Measurements from ENCODE around the gene CNTN2.

The CNTN2 gene

DNA sequence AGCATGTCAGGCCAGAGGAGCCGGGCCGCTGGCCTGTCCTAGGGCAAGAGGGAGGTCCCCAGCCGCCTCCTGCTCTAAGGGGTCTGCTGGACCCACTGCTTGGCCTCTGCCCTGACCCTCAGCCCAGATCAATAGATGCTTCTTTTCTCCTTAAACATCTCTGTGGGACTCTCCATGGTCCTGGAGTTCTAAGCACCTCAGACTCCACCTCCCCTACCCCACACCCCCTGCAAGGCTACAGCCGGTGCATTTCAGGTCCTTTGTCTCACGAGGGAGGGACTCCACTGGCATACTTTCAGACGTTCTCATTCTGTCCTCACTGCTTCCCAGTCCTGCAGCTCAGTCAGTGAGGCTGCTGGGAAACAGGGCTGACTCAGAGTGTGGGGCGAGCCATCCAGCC is 11.0 kb downstream of the CNTN2 start:
- DNase-seq (ENCODE audit: low spot score), result no peak

DNA sequence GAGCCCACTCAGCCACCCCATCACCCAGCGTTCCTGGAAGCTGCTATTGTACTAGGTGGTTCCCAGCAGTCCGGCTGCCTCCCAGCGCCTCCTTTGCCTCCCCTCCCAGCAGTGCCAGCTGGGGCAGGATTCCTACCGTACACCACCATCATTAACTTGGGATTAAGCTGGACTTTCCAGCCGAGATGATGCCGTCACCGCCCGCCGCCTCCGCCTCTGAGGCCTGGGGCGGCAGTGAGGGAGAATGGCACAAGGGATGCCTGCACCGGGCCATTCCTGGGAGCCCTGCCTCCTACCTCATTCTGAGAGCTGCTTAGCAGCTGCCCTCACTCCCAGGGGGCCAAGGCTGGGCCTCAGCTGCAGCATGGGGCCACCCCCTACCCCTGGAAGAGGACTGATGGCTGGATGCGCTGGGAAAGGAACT is 13.2 kb downstream of the CNTN2 start:
- no peak for DNase-seq (ENCODE audit: low spot score)

GRCh38 chr1:205056956-205057568 is 14.1 kb downstream of the CNTN2 start:
- no peak for DNase-seq (ENCODE audit: low spot score)

DNA sequence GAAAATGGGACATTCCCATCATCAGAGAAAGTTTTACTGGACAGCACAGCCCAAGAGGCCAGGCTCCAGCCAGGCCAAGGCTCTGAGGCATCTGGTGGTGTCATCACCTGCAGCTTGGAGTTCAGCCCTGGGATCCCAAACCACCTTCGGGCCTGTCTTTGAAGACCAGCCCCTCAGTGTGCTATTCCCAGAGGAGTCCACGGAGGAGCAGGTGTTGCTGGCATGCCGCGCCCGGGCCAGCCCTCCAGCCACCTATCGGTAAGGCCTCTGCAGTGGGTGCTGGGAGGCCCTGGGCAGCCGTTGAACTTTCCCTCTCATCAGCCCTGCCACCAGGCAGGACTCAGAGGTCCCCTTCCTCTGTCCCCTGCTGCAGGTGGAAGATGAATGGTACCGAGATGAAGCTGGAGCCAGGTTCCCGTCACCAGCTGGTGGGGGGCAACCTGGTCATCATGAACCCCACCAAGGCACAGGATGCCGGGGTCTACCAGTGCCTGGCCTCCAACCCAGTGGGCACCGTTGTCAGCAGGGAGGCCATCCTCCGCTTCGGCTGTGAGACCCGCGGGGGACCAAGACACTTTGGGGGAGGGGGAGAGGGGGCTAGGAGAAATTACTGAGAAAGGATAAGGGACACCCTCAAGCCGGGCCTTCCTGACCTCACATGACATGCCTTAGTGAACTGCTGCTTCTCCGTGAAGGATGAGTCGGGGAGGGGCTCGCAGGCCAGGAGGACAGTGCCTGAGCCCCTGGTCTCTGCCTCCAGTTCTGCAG is 15.0 kb downstream of the CNTN2 start:
- no peak for DNase-seq (ENCODE audit: low spot score)

GRCh38 chr1:205058853-205059252 is 15.8 kb downstream of the CNTN2 start:
- no peak for DNase-seq (ENCODE audit: low spot score)

DNA sequence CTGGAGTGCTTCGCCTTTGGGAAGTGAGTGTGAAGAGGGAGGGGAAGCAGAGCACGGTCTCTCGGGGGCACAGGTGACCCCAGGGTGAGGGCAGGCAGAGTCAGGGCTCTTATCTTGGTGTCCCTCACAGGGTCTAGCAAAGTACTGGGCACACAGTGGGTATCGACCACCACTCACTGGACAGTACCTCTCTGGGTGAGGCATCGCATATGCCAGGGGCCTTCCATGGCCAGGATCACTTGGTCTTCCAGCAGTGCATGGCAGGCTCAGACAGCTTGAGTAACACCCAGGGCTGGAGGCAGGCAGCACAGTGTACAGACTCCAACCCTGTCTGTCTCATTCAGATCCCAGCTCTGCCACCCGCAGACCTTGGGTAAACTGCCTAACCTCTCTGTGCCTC is 16.6 kb downstream of the CNTN2 start:
- DNase-seq (ENCODE audit: low spot score), result no peak

DNA sequence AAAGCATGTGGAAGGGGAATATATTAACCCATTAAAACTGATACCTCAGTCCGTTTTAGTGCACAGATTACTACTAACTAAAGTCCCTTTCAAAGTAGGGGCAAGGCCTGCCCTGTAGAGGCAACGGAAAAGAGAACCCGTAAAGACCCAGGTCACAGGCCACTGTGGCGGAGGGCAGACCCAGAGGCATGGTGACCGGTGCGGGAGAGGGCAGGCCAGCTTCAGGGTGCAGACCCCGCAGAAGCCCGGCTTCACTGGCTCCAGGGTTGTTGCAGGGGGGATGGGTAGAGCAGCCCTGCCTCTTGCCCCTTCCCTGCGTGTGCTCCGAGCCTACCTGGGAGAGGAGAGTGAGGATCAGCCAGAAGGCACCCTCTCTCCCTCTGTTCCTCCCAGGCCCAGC is 17.7 kb downstream of the CNTN2 start:
- DNase-seq (ENCODE audit: low spot score), result no peak

- DNase-seq (ENCODE audit: low spot score), result no peak
Observed at GRCh38 chr1:205061227-205061626, 18.2 kb downstream of the CNTN2 start.

DNA sequence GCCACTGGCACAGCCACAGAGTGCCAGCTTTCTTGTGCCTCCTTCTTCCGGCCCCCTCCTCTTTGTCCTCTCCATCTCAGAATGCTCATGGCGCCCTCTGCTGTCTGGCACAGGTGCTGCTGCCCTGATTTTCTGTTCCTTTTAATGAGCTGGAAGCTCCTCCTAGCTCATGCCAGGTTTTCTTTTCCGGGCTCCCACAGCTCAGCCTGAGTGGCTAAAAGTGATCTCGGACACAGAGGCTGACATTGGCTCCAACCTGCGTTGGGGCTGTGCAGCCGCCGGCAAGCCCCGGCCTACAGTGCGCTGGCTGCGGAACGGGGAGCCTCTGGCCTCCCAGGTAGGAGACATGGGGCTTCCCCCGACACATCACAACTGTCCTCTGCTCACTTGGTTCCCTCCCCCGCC is 18.7 kb downstream of the CNTN2 start:
- DNase-seq (ENCODE audit: low spot score), result peak; percentile 60

- DNase-seq (ENCODE audit: low spot score), result no peak
Observed at GRCh38 chr1:205062319-205062718, 19.3 kb downstream of the CNTN2 start.

- DNase-seq (ENCODE audit: low spot score), result no peak
Observed at GRCh38 chr1:205062895-205063294, 19.9 kb downstream of the CNTN2 start.

DNA sequence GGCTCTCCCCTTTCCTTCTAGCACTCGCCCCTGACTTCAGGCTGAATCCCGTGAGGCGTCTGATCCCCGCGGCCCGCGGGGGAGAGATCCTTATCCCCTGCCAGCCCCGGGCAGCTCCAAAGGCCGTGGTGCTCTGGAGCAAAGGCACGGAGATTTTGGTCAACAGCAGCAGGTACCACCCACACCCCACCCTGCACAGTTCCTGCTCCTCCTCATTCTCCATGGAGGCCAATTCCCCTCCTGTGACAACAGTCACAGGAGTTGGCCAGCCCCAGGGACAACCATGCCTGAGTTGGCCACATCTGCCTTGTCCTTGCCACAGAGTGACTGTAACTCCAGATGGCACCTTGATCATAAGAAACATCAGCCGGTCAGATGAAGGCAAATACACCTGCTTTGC is 21.3 kb downstream of the CNTN2 start:
- DNase-seq (ENCODE audit: low spot score), result no peak

- no peak for DNase-seq (ENCODE audit: low spot score)
Observed at GRCh38 chr1:205064741-205065316, 21.8 kb downstream of the CNTN2 start.

DNA sequence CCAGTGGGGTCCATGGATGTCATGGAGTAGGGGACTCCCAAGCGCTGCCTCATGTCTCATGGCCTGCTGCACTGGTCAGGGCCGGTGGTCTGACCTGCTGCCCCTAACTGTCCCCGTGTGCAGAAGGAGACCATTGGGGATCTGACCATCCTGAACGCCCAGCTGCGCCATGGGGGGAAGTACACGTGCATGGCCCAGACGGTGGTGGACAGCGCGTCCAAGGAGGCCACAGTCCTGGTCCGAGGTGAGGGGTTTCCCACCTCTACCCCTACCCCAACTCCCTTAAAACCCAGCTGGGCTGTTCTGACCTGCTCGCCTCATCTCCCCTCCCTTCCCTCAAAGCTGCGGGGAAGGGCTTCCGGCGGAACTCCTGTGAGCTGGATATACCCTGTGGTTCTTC is 22.7 kb downstream of the CNTN2 start:
- no peak for DNase-seq (ENCODE audit: low spot score)

GRCh38 chr1:205066141-205066818 is 23.3 kb downstream of the CNTN2 start:
- no peak for DNase-seq (ENCODE audit: low spot score)

- no peak for DNase-seq (ENCODE audit: low spot score)
Observed at GRCh38 chr1:205067031-205067430, 24.0 kb downstream of the CNTN2 start.

DNA sequence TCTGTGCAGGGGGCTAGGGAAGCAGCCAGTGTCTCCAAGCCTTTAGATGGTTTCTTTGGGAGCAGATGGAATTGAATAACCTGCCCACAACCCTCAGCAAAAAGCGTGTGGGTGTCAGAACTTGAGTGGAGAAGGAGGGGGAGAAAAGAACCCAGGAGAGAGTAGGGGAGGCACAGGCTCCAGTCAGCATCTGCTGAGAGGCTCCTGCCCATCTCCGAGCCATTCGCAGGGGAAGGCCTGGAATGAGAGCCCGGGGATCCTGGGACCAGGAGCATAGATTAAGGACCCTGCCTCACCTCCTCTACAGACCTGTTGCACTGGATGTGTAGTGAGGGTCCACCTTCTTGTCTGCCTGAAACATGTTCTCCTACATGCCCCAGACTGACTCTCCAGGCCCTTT is 25.0 kb downstream of the CNTN2 start:
- no peak for DNase-seq (ENCODE audit: low spot score)

DNA sequence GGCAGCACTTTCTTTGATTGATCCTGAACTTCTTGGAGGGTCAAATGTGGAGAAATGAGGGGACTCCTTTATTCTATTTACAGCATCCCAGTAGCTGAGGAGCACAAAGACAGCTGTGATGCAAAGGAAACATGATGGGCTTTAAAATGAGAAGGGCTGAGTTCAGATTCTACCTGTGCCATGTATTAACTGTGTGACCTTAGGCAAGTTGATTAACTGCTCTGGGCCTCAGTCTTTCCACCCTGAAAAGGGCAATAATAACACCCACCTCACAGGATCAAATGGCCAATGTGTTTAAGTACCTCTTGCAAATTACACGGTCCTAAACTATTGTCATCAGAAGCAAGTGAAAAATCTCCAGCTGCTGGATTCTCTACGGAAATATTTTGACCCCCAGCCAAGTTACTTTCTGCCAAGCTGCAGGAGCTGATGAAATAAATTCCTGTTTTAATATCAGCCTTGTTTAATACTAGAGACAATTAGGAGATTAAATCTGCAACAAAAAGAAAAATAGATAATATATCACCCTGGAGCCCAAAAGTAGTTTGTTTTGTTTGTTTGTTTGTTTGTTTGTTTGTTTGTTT is 25.5 kb downstream of the CNTN2 start:
- DNase-seq (ENCODE audit: low spot score), result no peak

- no peak for DNase-seq (ENCODE audit: low spot score)
Observed at GRCh38 chr1:205069371-205070125, 26.5 kb downstream of the CNTN2 start.

DNA sequence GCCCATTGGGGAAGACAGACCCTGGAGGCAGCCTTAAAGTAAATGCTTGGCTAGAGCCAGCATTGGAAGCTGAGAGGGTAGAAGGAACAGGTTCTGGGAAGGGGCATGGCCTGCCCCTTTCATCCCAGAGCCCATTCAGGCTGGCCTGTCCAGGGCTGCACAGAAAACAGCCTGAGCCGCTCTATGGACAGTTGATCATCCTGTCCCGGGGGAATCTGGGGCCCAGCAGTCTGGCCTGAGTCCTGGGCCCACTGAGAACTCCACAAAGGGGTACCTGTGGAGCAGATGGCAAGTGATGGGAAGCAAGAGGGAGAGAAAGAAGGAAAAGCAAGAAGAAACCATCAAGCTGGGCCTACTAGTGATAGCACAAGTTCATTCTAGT is 28.0 kb downstream of the CNTN2 start:
- no peak for DNase-seq (ENCODE audit: low spot score)

GRCh38 chr1:205071801-205072200 is 28.8 kb downstream of the CNTN2 start:
- no peak for DNase-seq (ENCODE audit: low spot score)

GRCh38 chr1:205072286-205072685 is 29.3 kb downstream of the CNTN2 start:
- DNase-seq (ENCODE audit: low spot score), result no peak
